LNCAP (cell line): ENCODE data around the gene MUC13.

Source experiments
- TF ChIP-seq, protein P1 (sequence below): fragments of 450-650 bp; IDR thresholded peaks from 2 replicates; pipeline ENCODE4 v1.5.1; 2017; ENCODE audit warnings: mild to moderate bottlenecking

MUC13 gene

DNA sequence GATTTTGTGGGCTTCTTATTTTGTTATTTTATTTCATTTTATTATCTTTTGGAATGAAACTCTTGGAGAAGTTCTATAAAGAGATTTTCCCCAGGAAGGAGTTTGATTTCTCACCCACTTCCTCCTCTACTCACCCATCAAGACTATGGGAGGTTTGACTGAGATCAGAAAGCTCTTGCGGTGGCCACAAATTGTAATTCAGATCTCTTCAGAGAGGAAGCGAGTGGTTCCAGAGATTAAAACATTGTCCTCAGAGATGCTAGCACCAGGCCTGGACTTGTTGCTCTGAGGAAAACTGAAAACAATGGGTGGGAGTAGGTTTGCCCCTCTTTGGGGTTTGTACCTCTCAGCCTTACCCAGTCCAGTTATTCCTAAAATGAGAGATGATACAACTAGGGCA, 8.1 kb upstream of the MUC13 start:
- TF ChIP-seq, protein P1, sequence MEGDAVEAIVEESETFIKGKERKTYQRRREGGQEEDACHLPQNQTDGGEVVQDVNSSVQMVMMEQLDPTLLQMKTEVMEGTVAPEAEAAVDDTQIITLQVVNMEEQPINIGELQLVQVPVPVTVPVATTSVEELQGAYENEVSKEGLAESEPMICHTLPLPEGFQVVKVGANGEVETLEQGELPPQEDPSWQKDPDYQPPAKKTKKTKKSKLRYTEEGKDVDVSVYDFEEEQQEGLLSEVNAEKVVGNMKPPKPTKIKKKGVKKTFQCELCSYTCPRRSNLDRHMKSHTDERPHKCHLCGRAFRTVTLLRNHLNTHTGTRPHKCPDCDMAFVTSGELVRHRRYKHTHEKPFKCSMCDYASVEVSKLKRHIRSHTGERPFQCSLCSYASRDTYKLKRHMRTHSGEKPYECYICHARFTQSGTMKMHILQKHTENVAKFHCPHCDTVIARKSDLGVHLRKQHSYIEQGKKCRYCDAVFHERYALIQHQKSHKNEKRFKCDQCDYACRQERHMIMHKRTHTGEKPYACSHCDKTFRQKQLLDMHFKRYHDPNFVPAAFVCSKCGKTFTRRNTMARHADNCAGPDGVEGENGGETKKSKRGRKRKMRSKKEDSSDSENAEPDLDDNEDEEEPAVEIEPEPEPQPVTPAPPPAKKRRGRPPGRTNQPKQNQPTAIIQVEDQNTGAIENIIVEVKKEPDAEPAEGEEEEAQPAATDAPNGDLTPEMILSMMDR = no peak

DNA sequence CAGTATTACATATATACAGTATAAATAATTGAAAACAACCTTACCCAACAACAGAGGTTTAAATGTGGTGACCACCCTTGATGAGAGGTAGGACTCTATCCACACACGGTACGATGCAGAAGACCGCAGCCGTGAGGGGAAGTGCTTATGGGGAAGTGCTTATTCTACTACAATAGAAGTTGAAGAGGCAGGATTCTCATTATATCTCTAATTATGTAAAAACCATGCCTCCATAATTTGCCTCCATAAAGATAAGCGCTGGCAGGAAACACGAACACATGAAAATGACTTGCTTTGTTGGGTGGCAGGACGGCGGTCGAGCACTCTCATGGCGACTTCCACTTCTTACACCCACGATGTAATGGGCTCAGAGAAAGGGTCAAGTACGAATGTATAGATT, 7.2 kb upstream of the MUC13 start:
- TF ChIP-seq, protein P1 = no peak

DNA sequence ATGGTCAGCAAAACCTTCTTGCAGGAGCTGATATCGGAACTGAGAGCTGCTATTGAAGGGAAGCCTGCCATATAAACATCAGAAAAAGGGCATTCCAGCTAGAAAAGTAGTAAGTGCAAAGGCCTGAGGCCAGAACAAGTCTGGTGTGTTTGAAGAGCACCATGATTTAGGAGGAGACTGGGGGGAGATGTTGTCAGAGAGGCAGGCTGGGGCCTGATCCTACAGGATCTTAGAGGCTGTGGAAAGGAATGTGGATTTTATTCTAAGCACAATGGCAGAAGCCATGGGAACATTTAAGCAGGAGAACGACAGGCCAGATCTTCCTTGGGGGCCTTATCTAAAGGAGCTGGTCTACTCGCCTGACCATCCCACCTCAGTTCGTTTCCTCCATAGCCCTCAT, 5.1 kb upstream of the MUC13 start:
- TF ChIP-seq, protein P1 = no peak

DNA sequence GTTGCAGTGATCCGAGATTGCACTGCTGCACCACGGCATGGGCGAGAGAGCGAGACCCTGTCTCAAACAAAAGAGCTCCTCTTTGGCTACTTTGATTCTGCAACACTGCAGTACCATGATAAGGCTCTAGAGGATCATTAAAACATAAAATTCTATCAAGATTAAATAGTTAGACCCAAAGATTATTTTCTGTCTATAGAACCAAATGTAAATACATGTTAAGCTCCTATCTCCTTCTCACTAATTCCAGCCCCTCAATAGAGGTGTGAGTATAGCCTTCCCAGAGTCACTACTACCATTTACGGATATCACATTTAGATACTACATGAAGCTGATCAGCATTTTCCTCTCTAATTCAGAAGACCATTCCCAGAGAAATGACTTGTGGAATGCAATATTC, 4.3 kb upstream of the MUC13 start:
- TF ChIP-seq, protein P1 = no peak

DNA sequence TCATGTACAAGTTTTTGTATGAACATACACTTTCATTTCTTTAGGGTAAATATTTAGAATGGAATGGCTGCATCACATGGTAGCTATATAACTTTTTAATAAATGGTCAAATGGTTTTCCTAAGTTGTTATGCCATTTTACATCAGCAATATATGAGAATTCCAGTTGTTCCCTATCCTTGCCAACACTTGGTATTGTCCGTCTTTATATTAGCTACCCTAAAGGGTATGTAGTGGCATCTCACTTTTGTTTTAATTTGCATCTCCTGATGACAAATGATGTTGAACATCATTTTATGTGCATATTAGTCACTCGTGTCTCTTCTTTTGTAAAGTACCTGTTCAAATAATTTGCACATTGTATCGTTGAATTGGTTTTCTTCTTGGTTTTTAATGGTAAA, 2.5 kb upstream of the MUC13 start:
- TF ChIP-seq, protein P1 = no peak

DNA sequence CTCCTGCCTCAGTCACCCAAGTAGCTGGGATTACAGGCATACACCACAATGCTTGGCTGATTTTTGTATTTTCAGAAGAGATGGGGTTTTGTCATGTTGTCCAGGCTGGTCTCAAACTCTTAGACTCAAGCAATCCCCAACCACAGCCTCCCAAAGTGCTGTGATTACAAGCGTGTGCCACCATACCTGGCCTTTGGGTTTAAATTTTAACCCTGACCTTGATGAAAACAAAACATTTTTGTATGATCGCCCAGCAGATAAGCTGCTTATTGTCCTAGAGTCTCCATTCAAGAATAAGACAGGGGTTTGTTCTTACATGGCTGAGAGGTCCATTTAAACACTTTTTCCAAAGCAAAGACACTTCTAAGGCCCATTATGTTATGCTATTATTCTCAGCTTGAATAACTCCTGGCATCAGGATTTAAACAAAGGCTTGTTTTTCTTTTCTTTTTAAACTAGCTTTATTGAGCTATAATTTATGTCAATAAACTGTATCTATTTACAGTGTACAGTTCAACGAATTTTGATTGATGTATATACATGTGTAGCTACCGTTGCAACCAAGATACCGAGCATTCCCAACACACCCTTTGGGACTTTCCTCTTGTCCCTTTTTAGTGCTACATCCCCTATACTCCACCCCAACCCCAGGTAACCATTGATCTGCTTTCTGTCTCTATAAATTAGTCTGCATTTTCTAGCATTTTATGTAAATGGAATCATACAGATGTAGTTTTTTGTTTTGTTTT, 1.4 kb upstream of the MUC13 start:
- TF ChIP-seq, protein P1 = no peak

DNA sequence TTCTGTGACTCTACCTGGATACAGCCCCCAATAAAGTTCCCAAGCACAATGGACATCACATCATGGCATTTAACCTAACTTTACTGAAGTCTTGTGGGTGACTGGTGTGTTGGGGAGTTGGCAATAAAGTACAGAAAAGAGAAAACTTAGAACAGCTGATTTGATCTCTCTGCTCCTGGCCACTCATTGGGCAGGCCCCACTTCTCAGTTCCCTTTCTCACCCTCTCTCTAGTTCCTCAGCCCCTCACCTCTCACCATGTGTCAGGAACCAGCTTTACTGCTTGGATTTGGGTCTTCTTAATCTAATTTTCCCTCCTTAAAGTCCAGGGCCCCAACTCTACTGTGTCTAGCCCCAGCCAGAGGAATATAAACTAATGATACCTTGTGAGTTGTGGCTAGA, 713 bp upstream of the MUC13 start:
- TF ChIP-seq, protein P1 = no peak
